PC-9 (cell line): ENCODE results near the gene SMOC2. TPM values are rescaled to one million over a fixed set of nuclear protein-coding genes. Genes with fewer than 3 reads are reported as not detected.
"Not testable (repeated sequence)": the region's sequence is repeated elsewhere in the genome, so short reads cannot be mapped to it uniquely, and the experiment has no call there.

ENCODE experiments used
- BruUV-seq: library from RNA; stranded (reverse); fragments of 400-500 nt; replicated peaks from 2 replicates; lab custom pipeline; 2021; lab: Mats Ljungman, UMichigan
- CTCF ChIA-PET: fragments of 300-600 bp; sonication (Branson Sonifier 250); formaldehyde crosslinking; loops from one replicate; lab custom pipeline; 2022; ENCODE audit warnings: antibody characterized with exemption; lab: Charles Lee
- POLR2A ChIA-PET: fragments of 300-600 bp; sonication (Branson Sonifier 250); formaldehyde crosslinking; loops from one replicate; lab custom pipeline; 2022; ENCODE audit warnings: antibody characterized with exemption; ENCODE audit not compliant: unreplicated experiment; lab: Charles Lee
- DNase-seq, 2 experiments: peaks; one replicate each; pipeline versions ENCODE4 v3.0.0 to v3.0.0-alpha.2; 2015 to 2022; ENCODE audit warnings: mixed read lengths in 1 of 2
- H2AFZ ChIP-seq: fragments of 200-600 bp; sonication (generic); 2 replicates; pipeline ENCODE4 v1.8.1; 2017; ENCODE audit warnings: antibody characterized with exemption
- H3F3A ChIP-seq: fragments of 200-600 bp; sonication (generic); 2 replicates; pipeline ENCODE4 v1.8.1; 2017; ENCODE audit warnings: antibody characterized with exemption, mild to moderate bottlenecking, low read depth; ENCODE audit not compliant: insufficient read depth
- H3K27ac ChIP-seq: fragments of 200-600 bp; sonication (generic); 2 replicates; pipeline ENCODE4 v1.6.1; 2016; ENCODE audit warnings: mixed run types
- H3K27me3 ChIP-seq: fragments of 200-600 bp; sonication (generic); 2 replicates; pipeline ENCODE4 v1.6.1; 2016; ENCODE audit warnings: low read depth, mixed run types; ENCODE audit not compliant: insufficient read depth
- H3K36me3 ChIP-seq: fragments of 200-600 bp; sonication (generic); 2 replicates; pipeline ENCODE4 v1.6.1; 2016; ENCODE audit warnings: low read depth, mixed run types
- H3K4me1 ChIP-seq: fragments of 200-600 bp; sonication (generic); replicated peaks from 2 replicates; pipeline ENCODE4 v1.6.1; 2016; ENCODE audit warnings: mixed run types; ENCODE audit not compliant: insufficient read depth
- H3K4me2 ChIP-seq: fragments of 200-600 bp; sonication (generic); 2 replicates; pipeline ENCODE4 v1.6.1; 2017; ENCODE audit warnings: mixed run types
- H3K4me3 ChIP-seq: fragments of 200-600 bp; sonication (generic); 2 replicates; pipeline ENCODE4 v1.6.1; 2016; ENCODE audit warnings: mixed run types
- H3K79me2 ChIP-seq: fragments of 200-600 bp; sonication (generic); 2 replicates; pipeline ENCODE4 v1.6.1; 2017; ENCODE audit warnings: low read depth, mixed run types
- H3K9me2 ChIP-seq: fragments of 200-600 bp; sonication (generic); 2 replicates; pipeline ENCODE4 v1.8.1; 2017; ENCODE audit warnings: mild to moderate bottlenecking; ENCODE audit not compliant: insufficient read depth
- H3K9me3 ChIP-seq: fragments of 200-600 bp; sonication (generic); 2 replicates; pipeline ENCODE4 v1.8.1; 2016; ENCODE audit warnings: low read depth; ENCODE audit not compliant: insufficient read depth
- H4K20me1 ChIP-seq: fragments of 200-600 bp; sonication (generic); 2 replicates; pipeline ENCODE4 v1.8.1; 2017; ENCODE audit not compliant: insufficient read depth
- EZH2 ChIP-seq: fragments of 200-600 bp; sonication (generic); IDR thresholded peaks from 2 replicates; pipeline ENCODE4 v1.8.0; 2017; ENCODE audit warnings: antibody characterized with exemption, low read depth
- intact Hi-C: fragments of 100-400 bp; cut with micrococcal nuclease; formaldehyde crosslinking; loops from one replicate; pipeline ENCODE4 v1.10.0; 2022; ENCODE audit not compliant: unreplicated experiment
- total RNA-seq: library from RNA; stranded (reverse); gene quantifications from 2 replicates; pipeline ENCODE4 v1.2.3, GENCODE V29; 2021
- TF ChIP-seq, protein P1 (sequence below): fragments of 200-600 bp; sonication (generic); conservative IDR thresholded peaks from 2 replicates; pipeline ENCODE4 v1.6.1; 2017; ENCODE audit warnings: mixed run types, antibody characterized with exemption, mild to moderate bottlenecking, moderate library complexity

SMOC2 gene
- total RNA-seq, 1 experiment from 2014 or later = not detected

DNA sequence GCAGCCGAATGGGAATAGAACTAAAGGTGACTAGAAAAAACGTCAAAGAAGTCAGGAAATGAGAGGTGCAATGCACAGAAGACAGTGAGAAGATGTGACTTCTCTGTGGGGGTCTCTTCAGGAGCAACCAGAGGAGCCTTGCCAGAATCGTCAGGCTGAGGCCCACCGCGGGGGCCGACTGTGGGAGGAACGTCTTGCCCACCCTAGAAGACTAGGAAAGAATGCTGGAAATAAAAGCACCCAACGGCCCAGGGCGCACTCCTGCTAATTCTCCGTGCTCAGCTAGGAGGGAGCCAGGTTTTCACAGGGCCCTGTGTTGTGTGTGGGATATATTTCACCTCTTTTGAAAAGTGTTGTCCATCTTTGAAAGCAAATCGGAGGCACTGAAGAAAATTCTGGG is 129.2 kb downstream of the SMOC2 start:
- no peak overlapping the region for H3K4me2 ChIP-seq
- no peaks in the 10 kb centered on the region for H3K9me3 ChIP-seq
- POLR2A ChIA-PET = no interaction called here
- CTCF ChIA-PET = no interaction called here
- H3K27ac ChIP-seq = no peak overlapping the region
- no peaks in the 10 kb centered on the region for H4K20me1 ChIP-seq
- H3K4me3 ChIP-seq = no peak overlapping the region
- TF ChIP-seq EZH2 = no peak
- TF ChIP-seq, protein P1, sequence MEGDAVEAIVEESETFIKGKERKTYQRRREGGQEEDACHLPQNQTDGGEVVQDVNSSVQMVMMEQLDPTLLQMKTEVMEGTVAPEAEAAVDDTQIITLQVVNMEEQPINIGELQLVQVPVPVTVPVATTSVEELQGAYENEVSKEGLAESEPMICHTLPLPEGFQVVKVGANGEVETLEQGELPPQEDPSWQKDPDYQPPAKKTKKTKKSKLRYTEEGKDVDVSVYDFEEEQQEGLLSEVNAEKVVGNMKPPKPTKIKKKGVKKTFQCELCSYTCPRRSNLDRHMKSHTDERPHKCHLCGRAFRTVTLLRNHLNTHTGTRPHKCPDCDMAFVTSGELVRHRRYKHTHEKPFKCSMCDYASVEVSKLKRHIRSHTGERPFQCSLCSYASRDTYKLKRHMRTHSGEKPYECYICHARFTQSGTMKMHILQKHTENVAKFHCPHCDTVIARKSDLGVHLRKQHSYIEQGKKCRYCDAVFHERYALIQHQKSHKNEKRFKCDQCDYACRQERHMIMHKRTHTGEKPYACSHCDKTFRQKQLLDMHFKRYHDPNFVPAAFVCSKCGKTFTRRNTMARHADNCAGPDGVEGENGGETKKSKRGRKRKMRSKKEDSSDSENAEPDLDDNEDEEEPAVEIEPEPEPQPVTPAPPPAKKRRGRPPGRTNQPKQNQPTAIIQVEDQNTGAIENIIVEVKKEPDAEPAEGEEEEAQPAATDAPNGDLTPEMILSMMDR = no peak
- intact Hi-C loops = no loop called here
- H3K27me3 ChIP-seq = peaks cover 84% of the 10 kb centered on the region
- H3K4me1 ChIP-seq = no peaks in the 10 kb centered on the region
- H2AFZ ChIP-seq = no peak overlapping the region
- BruUV-seq = no TSS peak
- no peaks in the 10 kb centered on the region for H3K79me2 ChIP-seq
- H3F3A ChIP-seq = no peaks in the 10 kb centered on the region
- H3K36me3 ChIP-seq = no peaks in the 10 kb centered on the region
- H3K9me2 ChIP-seq = no peaks in the 10 kb centered on the region
- no peak for DNase-seq

DNA sequence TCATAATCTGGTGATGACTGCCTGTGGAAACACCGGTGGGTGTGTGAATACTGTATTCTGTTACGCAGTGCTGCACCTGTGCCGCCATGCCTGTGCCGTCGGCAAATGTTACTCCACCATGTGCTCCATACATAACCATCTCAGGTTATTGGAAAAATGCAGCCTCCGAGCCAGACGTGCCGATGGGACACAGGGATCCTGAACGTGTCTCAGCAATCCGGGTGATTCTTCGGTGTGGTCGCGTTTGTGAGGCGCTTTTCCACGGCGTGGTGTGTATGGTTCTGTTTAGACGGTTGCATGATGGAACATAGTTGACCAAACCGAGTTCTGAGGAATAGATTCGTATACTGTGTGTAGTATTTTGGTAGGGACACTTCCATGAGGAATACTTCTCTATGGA is 130.3 kb downstream of the SMOC2 start:
- no peaks in the 10 kb centered on the region for H3K36me3 ChIP-seq
- DNase-seq = no peak
- POLR2A ChIA-PET = no interaction called here
- CTCF ChIA-PET = no interaction called here
- no TSS peak for BruUV-seq
- no peaks in the 10 kb centered on the region for H3K9me3 ChIP-seq
- H3F3A ChIP-seq = no peaks in the 10 kb centered on the region
- no peak for TF ChIP-seq EZH2
- TF ChIP-seq, protein P1 = no peak
- H3K4me3 ChIP-seq = no peak overlapping the region
- no peaks in the 10 kb centered on the region for H3K4me1 ChIP-seq
- H2AFZ ChIP-seq = no peak overlapping the region
- H3K9me2 ChIP-seq = no peaks in the 10 kb centered on the region
- intact Hi-C loops = no loop called here
- H3K4me2 ChIP-seq = no peak overlapping the region
- H3K27ac ChIP-seq = no peak overlapping the region
- no peaks in the 10 kb centered on the region for H3K79me2 ChIP-seq
- peaks cover 84% of the 10 kb centered on the region for H3K27me3 ChIP-seq
- no peaks in the 10 kb centered on the region for H4K20me1 ChIP-seq

DNA sequence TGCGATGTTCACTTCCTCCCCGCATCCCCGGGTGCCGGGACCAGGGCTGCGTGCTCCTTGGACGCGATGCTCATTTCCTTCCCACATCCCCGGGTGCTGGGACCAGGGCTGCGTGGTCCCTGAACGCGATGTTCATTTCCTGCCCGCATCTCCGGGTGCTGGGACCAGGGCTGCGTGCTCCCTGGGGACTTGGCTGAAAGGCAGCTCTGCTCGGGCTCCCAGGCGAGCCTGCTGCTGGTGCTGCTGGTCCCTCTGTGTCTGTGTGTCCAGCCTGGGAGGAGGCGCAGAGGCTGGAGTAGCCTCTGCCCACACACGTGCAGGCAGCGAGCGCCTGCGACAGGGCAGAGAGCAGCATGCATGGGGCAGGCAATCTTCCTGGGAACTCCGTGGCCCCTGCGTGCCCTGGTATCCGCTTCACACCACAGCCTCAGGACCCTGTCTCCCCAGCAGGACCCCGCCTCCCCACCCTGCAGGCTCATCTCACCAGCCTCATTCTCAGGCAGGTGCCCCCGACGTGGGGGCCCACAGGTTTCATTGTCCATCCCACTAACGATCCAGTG is 132.4 kb downstream of the SMOC2 start:
- H3K36me3 ChIP-seq, H4K20me1 ChIP-seq, H3F3A ChIP-seq, BruUV-seq, H3K4me3 ChIP-seq, H3K9me2 ChIP-seq, POLR2A ChIA-PET, H3K27ac ChIP-seq, intact Hi-C loops, H3K79me2 ChIP-seq, H3K4me1 ChIP-seq, CTCF ChIA-PET, H3K9me3 ChIP-seq, H2AFZ ChIP-seq, DNase-seq, H3K4me2 ChIP-seq: not testable (repeated sequence)
- peaks cover 84% of the 10 kb centered on the region for H3K27me3 ChIP-seq

- intact Hi-C loops = no loop called here
- CTCF ChIA-PET = no interaction called here
- Histone ChIP-seq H3K4me2 (no peak overlapping the region), H3K4me3 (no peak overlapping the region), H3F3A (no peaks in the 10 kb centered on the region), H3K9me2 (no peaks in the 10 kb centered on the region), H3K9me3 (no peaks in the 10 kb centered on the region), H3K27ac (no peak overlapping the region), H3K36me3 (no peaks in the 10 kb centered on the region), H3K4me1 (no peaks in the 10 kb centered on the region), H3K79me2 (no peaks in the 10 kb centered on the region), H4K20me1 (no peaks in the 10 kb centered on the region), H2AFZ (no peak overlapping the region), H3K27me3 (peaks cover 84% of the 10 kb centered on the region)
- no peak for TF ChIP-seq EZH2
- TF ChIP-seq, protein P1 = no peak
- no peak for DNase-seq
- BruUV-seq = no TSS peak
- POLR2A ChIA-PET = no interaction called here
These were observed 133.2 kb downstream of the SMOC2 start for GRCh38 chr6:168574075-168574698.
